Uterus (tissue), 2 donors: ENCODE results near the gene ABL1.

Experiments used
- CTCF ChIP-seq, 4 experiments: fragments of 200-600 bp in 2 of 4; fragments of 450-650 bp in 2 of 4; sonication (generic) in 2 of 4; IDR thresholded peaks; one replicate each; pipeline ENCODE4 v1.5.1; 2016 to 2019; ENCODE audit warnings: antibody characterized with exemption in 4 of 4, mild to moderate bottlenecking in 2 of 4, moderate library complexity in 1 of 4
- POLR2A ChIP-seq, 2 donors: fragments of 450-650 bp; IDR thresholded peaks; one replicate each; pipeline ENCODE4 v1.6.1; 2016; ENCODE audit warnings: antibody characterized with exemption in 2 of 2, mild to moderate bottlenecking in 1 of 2, moderate library complexity in 1 of 2

- TF ChIP-seq CTCF (IDR thresholded peaks at IDR 0.05) (no peak), POLR2A (IDR thresholded peaks at IDR 0.05) (no peak)
Observed at GRCh38 chr9:130879863-130880411, 44.9 kb downstream of the ABL1 start.
